ENCODE measurements around the gene TFB2M. TPM values are rescaled to one million over a fixed set of nuclear protein-coding genes. Genes with fewer than 3 reads are reported as not detected.

The TFB2M gene
- polyA plus RNA-seq, 1 donor (not counting 4 experiments of a cell fraction or from before 2014, with no cell fraction given): 28.6 TPM

- Histone ChIP-seq H2AFZ (ENCODE audit: control insufficient read depth, low read length) (no peak overlapping the region), H3K9me1 (ENCODE audit: control insufficient read depth, extremely low read depth, insufficient read depth, low read length) (no peaks in the 10 kb centered on the region), H3K27me3 (ENCODE audit: control insufficient read depth, extremely low read depth, insufficient read depth, low read length) (no peaks in the 10 kb centered on the region), H3K9ac (ENCODE audit: control insufficient read depth, extremely low read depth, insufficient read depth, low read length) (no peak overlapping the region), H3K27ac (ENCODE audit: control insufficient read depth, insufficient read depth, low read length) (no peak overlapping the region), H3K4me1 (ENCODE audit: control insufficient read depth, extremely low read depth, insufficient read depth, low read length) (no peaks in the 10 kb centered on the region), H3K9me3 (ENCODE audit: control insufficient read depth, low read depth, low read length) (no peaks in the 10 kb centered on the region), H3K36me3 (ENCODE audit: control insufficient read depth in 2 of 2, extremely low read depth in 1 of 2, insufficient read depth in 2 of 2, low read length in 2 of 2) (peaks cover 11 to 20% of the 10 kb centered on the region in 2 experiments), H4K20me1 (ENCODE audit: control insufficient read depth, extremely low read depth, insufficient read depth, low read length) (no peaks in the 10 kb centered on the region), H3K4me2 (ENCODE audit: control insufficient read depth, extremely low read depth, insufficient read depth, low read depth, low read length) (no peak overlapping the region), H3K4me3 (ENCODE audit: control insufficient read depth in 2 of 3, extremely low read depth in 1 of 3, insufficient read depth in 2 of 3, low read depth in 1 of 3, low read length in 3 of 3) (no peak overlapping the region), H3K79me2 (ENCODE audit: control insufficient read depth, insufficient read depth, low read length) (peaks cover 45% of the 10 kb centered on the region)
- dilution Hi-C loops (cut with MboI; ENCODE audit: extremely low pct_ligation_motif_present, low sequenced_read_pairs): no loop called here
- FAIRE-seq (no peak), DNase-seq (ENCODE audit: low read depth, low spot score) (no peak)
- no peak for TF ChIP-seq EZH2 (IDR thresholded peaks at IDR 0.05; ENCODE audit: low read length)
- TF ChIP-seq CTCF (optimal IDR thresholded peaks at IDR 0.05 in 1 of 3, IDR thresholded peaks at IDR 0.05 in 1 of 3, conservative IDR thresholded peaks at IDR 0.05 in 1 of 3; ENCODE audit: extremely low read depth in 1 of 3, insufficient read depth in 2 of 3, low read length in 3 of 3): no peak
These were observed 6.8 kb downstream of the TFB2M start for GRCh38 chr1:246559310-246559709.

- Histone ChIP-seq H3K79me2 (ENCODE audit: control insufficient read depth, insufficient read depth, low read length) (peaks cover 39% of the 10 kb centered on the region), H3K9ac (ENCODE audit: control insufficient read depth, extremely low read depth, insufficient read depth, low read length) (no peak overlapping the region), H2AFZ (ENCODE audit: control insufficient read depth, low read length) (no peak overlapping the region), H3K9me3 (ENCODE audit: control insufficient read depth, low read depth, low read length) (no peaks in the 10 kb centered on the region), H3K4me3 (ENCODE audit: control insufficient read depth in 2 of 3, extremely low read depth in 1 of 3, insufficient read depth in 2 of 3, low read depth in 1 of 3, low read length in 3 of 3) (no peak overlapping the region), H3K36me3 (ENCODE audit: control insufficient read depth in 2 of 2, extremely low read depth in 1 of 2, insufficient read depth in 2 of 2, low read length in 2 of 2) (peaks cover 11 to 25% of the 10 kb centered on the region in 2 experiments), H3K27me3 (ENCODE audit: control insufficient read depth, extremely low read depth, insufficient read depth, low read length) (no peaks in the 10 kb centered on the region), H3K4me2 (ENCODE audit: control insufficient read depth, extremely low read depth, insufficient read depth, low read depth, low read length) (no peak overlapping the region), H3K4me1 (ENCODE audit: control insufficient read depth, extremely low read depth, insufficient read depth, low read length) (no peaks in the 10 kb centered on the region), H3K9me1 (ENCODE audit: control insufficient read depth, extremely low read depth, insufficient read depth, low read length) (no peaks in the 10 kb centered on the region), H3K27ac (ENCODE audit: control insufficient read depth, insufficient read depth, low read length) (no peak overlapping the region), H4K20me1 (ENCODE audit: control insufficient read depth, extremely low read depth, insufficient read depth, low read length) (no peaks in the 10 kb centered on the region)
- TF ChIP-seq CTCF (optimal IDR thresholded peaks at IDR 0.05 in 1 of 3, IDR thresholded peaks at IDR 0.05 in 1 of 3, conservative IDR thresholded peaks at IDR 0.05 in 1 of 3; ENCODE audit: extremely low read depth in 1 of 3, insufficient read depth in 2 of 3, low read length in 3 of 3) (no peak), EZH2 (IDR thresholded peaks at IDR 0.05; ENCODE audit: low read length) (no peak)
- DNase-seq (ENCODE audit: low read depth, low spot score) (no peak), FAIRE-seq (no peak)
- dilution Hi-C loops (cut with MboI; ENCODE audit: extremely low pct_ligation_motif_present, low sequenced_read_pairs): no loop called here
These were observed 8.0 kb downstream of the TFB2M start for GRCh38 chr1:246558041-246558440.
